ENCODE measurements around the gene ZNF33A. TPM values are rescaled to one million over a fixed set of nuclear protein-coding genes. Genes with fewer than 3 reads are reported as not detected.
"Not testable (repeated sequence)": the region's sequence is repeated elsewhere in the genome, so short reads cannot be mapped to it uniquely, and the experiment has no call there.

The ZNF33A gene
- total RNA-seq, 1 donor from 2014 or later = 13.0 TPM

- ATAC-seq = no peak
Measured at GRCh38 chr10:38047666-38048065, 37.2 kb downstream of the ZNF33A start.

GRCh38 chr10:38050212-38050611 is 39.7 kb downstream of the ZNF33A start:
- no peak for ATAC-seq

- no peak for ATAC-seq
Measured at GRCh38 chr10:38054361-38054797, 43.9 kb downstream of the ZNF33A start.

- not testable (repeated sequence) for ATAC-seq
Measured at GRCh38 chr10:38055274-38055894, 44.9 kb downstream of the ZNF33A start.

- ATAC-seq = not testable (repeated sequence)
Measured at GRCh38 chr10:38069663-38070062, 59.2 kb downstream of the ZNF33A start.

GRCh38 chr10:38070501-38070900 is 60.0 kb downstream of the ZNF33A start:
- no peak for ATAC-seq

- no peak for ATAC-seq
Measured at GRCh38 chr10:38072552-38072951, 62.1 kb downstream of the ZNF33A start.

GRCh38 chr10:38076687-38077086 is 66.2 kb downstream of the ZNF33A start:
- ATAC-seq = no peak

- ATAC-seq = not testable (repeated sequence)
Measured at GRCh38 chr10:38093318-38093717, 82.8 kb downstream of the ZNF33A start.

GRCh38 chr10:38093816-38094157 is 83.3 kb downstream of the ZNF33A start:
- peak; percentile 13 for ATAC-seq

- ATAC-seq = peak; percentile 99
Measured at GRCh38 chr10:38094158-38094926, 83.9 kb downstream of the ZNF33A start, which contains the start of gene ZNF37A. Gene ZNF37A, plus strand, starts transcription at chr10:38094337. Its CDS starts 2,281 bp downstream, at chr10:38096618.

- ATAC-seq = no peak
Measured at GRCh38 chr10:38094927-38095574, 84.6 kb downstream of the ZNF33A start.

GRCh38 chr10:38102880-38103279 is 92.4 kb downstream of the ZNF33A start:
- no peak for ATAC-seq

GRCh38 chr10:38103756-38104155 is 93.3 kb downstream of the ZNF33A start:
- no peak for ATAC-seq

GRCh38 chr10:38112159-38112558 is 101.7 kb downstream of the ZNF33A start:
- ATAC-seq = no peak

Other genes with a start within 250 kb of the ZNF33A start
- gene ZNF248, start 153.1 kb upstream of the ZNF33A start, total RNA-seq = 3.2 TPM
- gene ZNF25, start 34.0 kb upstream of the ZNF33A start, total RNA-seq = 2.8 TPM
- gene ZNF37A, start 83.7 kb downstream of the ZNF33A start, total RNA-seq = 5.6 TPM